Progenitor cell of endocrine pancreas (in vitro differentiated cells): Measurements from ENCODE around the gene MIA. TPM values are rescaled to one million over a fixed set of nuclear protein-coding genes. Genes with fewer than 3 reads are reported as not detected.

Experiments
- DNase-seq: peaks from one replicate; pipeline ENCODE4 v3.0.0; 2021; ENCODE audit warnings: low spot score; ENCODE audit not compliant: unreplicated experiment
- H3K27ac Mint-ChIP-seq: 2 replicates; pipeline ENCODE4 v1.8.0; 2021; ENCODE audit warnings: mild to moderate bottlenecking, moderate library complexity, mixed read lengths
- H3K27me3 Mint-ChIP-seq: 2 replicates; pipeline ENCODE4 v1.8.0; 2021; ENCODE audit warnings: mixed read lengths
- H3K36me3 Mint-ChIP-seq: 2 replicates; pipeline ENCODE4 v1.8.0; 2022; ENCODE audit warnings: mixed read lengths; ENCODE audit not compliant: insufficient read depth
- H3K4me1 Mint-ChIP-seq: 2 replicates; pipeline ENCODE4 v1.8.0; 2021; ENCODE audit warnings: low read depth, mixed read lengths
- H3K4me3 Mint-ChIP-seq: 2 replicates; pipeline ENCODE4 v1.8.0; 2021; ENCODE audit warnings: low read depth, mild to moderate bottlenecking, moderate library complexity, mixed read lengths
- H3K9me3 Mint-ChIP-seq: 2 replicates; pipeline ENCODE4 v1.8.0; 2021; ENCODE audit warnings: low read depth, mixed read lengths
- CTCF ChIP-seq: fragments of 200-600 bp; sonication (generic); IDR thresholded peaks from one replicate; pipeline ENCODE4 v1.5.0; 2021; ENCODE audit warnings: antibody characterized with exemption, mild to moderate bottlenecking; ENCODE audit not compliant: unreplicated experiment
- total RNA-seq: library from RNA; stranded (reverse); gene quantifications from 2 replicates; pipeline ENCODE4 v1.2.1, GENCODE V29; 2021

MIA gene
- total RNA-seq, 1 donor from 2014 or later: 8.5 TPM

GRCh38 chr19:40791996-40792395, 16.7 kb downstream of the MIA start:
- Mint-ChIP-seq H3K27ac (no peak overlapping the region), H3K4me1 (no peaks in the 10 kb centered on the region), H3K9me3 (no peaks in the 10 kb centered on the region), H3K4me3 (no peak overlapping the region), H3K36me3 (peaks cover 17% of the 10 kb centered on the region), H3K27me3 (no peaks in the 10 kb centered on the region)
- TF ChIP-seq CTCF: no peak
- no peak for DNase-seq

- Mint-ChIP-seq H3K36me3 (peaks cover 5% of the 10 kb centered on the region), H3K4me1 (peaks cover 23% of the 10 kb centered on the region), H3K9me3 (no peaks in the 10 kb centered on the region), H3K4me3 (peak overlapping the region; percentile 10), H3K27ac (peak overlapping the region; percentile 99), H3K27me3 (no peaks in the 10 kb centered on the region)
- TF ChIP-seq CTCF: no peak
- DNase-seq: no peak
These were observed 22.0 kb downstream of the MIA start for GRCh38 chr19:40797166-40797962.

GRCh38 chr19:40797963-40798682, 22.8 kb downstream of the MIA start:
- peak; percentile 52 for DNase-seq
- Mint-ChIP-seq H3K27ac (peak overlapping the region; percentile 99), H3K27me3 (no peaks in the 10 kb centered on the region), H3K36me3 (peaks cover 4% of the 10 kb centered on the region), H3K9me3 (no peaks in the 10 kb centered on the region), H3K4me3 (peak overlapping the region; percentile 81), H3K4me1 (peaks cover 31% of the 10 kb centered on the region)
- peak; percentile 47 for TF ChIP-seq CTCF

- no peak for TF ChIP-seq CTCF
- H3K4me1 Mint-ChIP-seq: peaks cover 39% of the 10 kb centered on the region
- H3K4me3 Mint-ChIP-seq: peak within 1 kb of the TSS; percentile 89
- no peaks in the 10 kb centered on the region for H3K27me3 Mint-ChIP-seq
- peaks cover 4% of the 10 kb centered on the region for H3K36me3 Mint-ChIP-seq
- H3K27ac Mint-ChIP-seq: peak within 1 kb of the TSS; percentile 99
- peak; percentile 100 for DNase-seq
- no peaks in the 10 kb centered on the region for H3K9me3 Mint-ChIP-seq
These were observed 23.6 kb downstream of the MIA start, which contains the start of gene EGLN2 for GRCh38 chr19:40798683-40799557. Gene EGLN2, plus strand, starts transcription at chr19:40799191. Its CDS starts 1,382 bp downstream, at chr19:40800573.
